Common myeloid progenitor, CD34-positive (primary cell): Measurements from ENCODE around the gene CELF5.

Experiments used
- CTCF ChIA-PET: fragments of 350-600 bp; sonication (Branson Sonifier 250); formaldehyde crosslinking; loops from one replicate; lab custom pipeline; 2021; ENCODE audit warnings: antibody characterized with exemption; lab: Charles Lee
- POLR2A ChIA-PET: fragments of 350-600 bp; sonication (Branson Sonifier 250); formaldehyde crosslinking; loops from one replicate; lab custom pipeline; 2021; ENCODE audit warnings: antibody characterized with exemption; lab: Charles Lee
- DNase-seq, 3 donors: peaks; one replicate each; pipeline versions ENCODE4 v3.0.0 to v3.0.0-alpha.2; 2013
- H3K27ac ChIP-seq, 2 experiments: 1 replicate in 1 of 2; 2 replicates in 1 of 2; pipeline ENCODE4 v1.7.0; 2013; ENCODE audit warnings: inconsistent platforms in 2 of 2, low read length in 2 of 2, mild to moderate bottlenecking in 2 of 2, low read depth in 1 of 2, moderate library complexity in 1 of 2; ENCODE audit not compliant: severe bottlenecking in 2 of 2, insufficient read depth in 1 of 2, poor library complexity in 1 of 2
- H3K27me3 ChIP-seq, 5 experiments: replicated peaks in 2 of 5; 1 replicate in 3 of 5; 2 replicates in 2 of 5; pipeline versions ENCODE4 v1.6.1 to v1.7.0; 2013; ENCODE audit warnings: low read length in 4 of 5, mild to moderate bottlenecking in 2 of 5, moderate library complexity in 2 of 5, inconsistent platforms in 1 of 5; ENCODE audit not compliant: insufficient read depth in 5 of 5, control insufficient read depth in 4 of 5
- H3K36me3 ChIP-seq, 4 experiments: 1 replicate in 2 of 4; 2 replicates in 2 of 4; pipeline versions ENCODE4 v1.6.1 to v1.7.0; 2013; ENCODE audit warnings: low read length in 3 of 4, control low read depth in 1 of 4, mild to moderate bottlenecking in 1 of 4; ENCODE audit not compliant: control insufficient read depth in 4 of 4, insufficient read depth in 4 of 4
- H3K4me1 ChIP-seq, 4 experiments: 1 replicate in 3 of 4; 2 replicates in 1 of 4; pipeline versions ENCODE4 v1.6.1 to v1.7.1; 2013; ENCODE audit warnings: low read length in 3 of 4, mild to moderate bottlenecking in 3 of 4, control low read depth in 1 of 4, inconsistent platforms in 1 of 4, moderate library complexity in 1 of 4; ENCODE audit not compliant: control insufficient read depth in 4 of 4, insufficient read depth in 4 of 4; ENCODE audit errors: control extremely low read depth in 1 of 4
- H3K4me3 ChIP-seq, 7 experiments: 1 replicate in 4 of 7; 2 replicates in 3 of 7; pipeline versions ENCODE4 v1.5.1 to v1.7.0; 2013; ENCODE audit warnings: mild to moderate bottlenecking in 7 of 7, low read length in 6 of 7, moderate library complexity in 6 of 7, inconsistent platforms in 2 of 7, low read depth in 2 of 7, control low read depth in 1 of 7; ENCODE audit not compliant: insufficient read depth in 4 of 7, control insufficient read depth in 1 of 7; ENCODE audit errors: extremely low read depth in 1 of 7
- H3K9me3 ChIP-seq, 5 experiments: 1 replicate in 4 of 5; 2 replicates in 1 of 5; pipeline versions ENCODE4 v1.6.1 to v1.7.1; 2013; ENCODE audit warnings: low read length in 4 of 5, mild to moderate bottlenecking in 2 of 5, inconsistent platforms in 1 of 5, low read depth in 1 of 5, moderate library complexity in 1 of 5; ENCODE audit not compliant: control insufficient read depth in 4 of 5, insufficient read depth in 2 of 5; ENCODE audit errors: control extremely low read depth in 1 of 5
- WGBS: methylation state at CpG from one replicate; pipeline ENCODE4 v1.1.5; 2013; ENCODE audit not compliant: insufficient coverage; 5-methylcytosine and 5-hydroxymethylcytosine counted together

Gene CELF5

GRCh38 chr19:3268326-3268725, 43.9 kb downstream of the CELF5 start:
- Histone ChIP-seq H3K36me3 (no peaks in the 10 kb centered on the region), H3K4me3 (no peak overlapping the region), H3K27ac (no peak overlapping the region), H3K9me3 (peaks cover 0 to 7% (median 6%) of the 10 kb centered on the region in 5 experiments), H3K4me1 (peaks cover 0 to 2% (median 0%) of the 10 kb centered on the region in 4 experiments), H3K27me3 (peaks cover 0 to 65% (median 28%) of the 10 kb centered on the region in 5 experiments)
- CTCF ChIA-PET, result interaction anchor here (1.0 kb wide), 1 partner anchor 38 kb away, joined by 4 read pairs; no protein-coding TSS in a partner anchor
- POLR2A ChIA-PET, result no interaction called here
- no peak for DNase-seq
- 78% methylated on average over 7 of the region's 15 CpGs for WGBS

- WGBS, result 84% methylated on average over 5 of the region's 6 CpGs
- Histone ChIP-seq H3K4me1 (peaks cover 0 to 2% (median 0%) of the 10 kb centered on the region in 4 experiments), H3K27me3 (peaks cover 0 to 70% (median 32%) of the 10 kb centered on the region in 5 experiments), H3K4me3 (no peak overlapping the region), H3K36me3 (no peaks in the 10 kb centered on the region), H3K27ac (no peak overlapping the region), H3K9me3 (peaks cover 0 to 8% (median 6%) of the 10 kb centered on the region in 5 experiments)
- POLR2A ChIA-PET, result no interaction called here
- CTCF ChIA-PET, result interaction anchor here (1.0 kb wide), 1 partner anchor 38 kb away, joined by 4 read pairs; no protein-coding TSS in a partner anchor
- DNase-seq, result no peak
Measured at GRCh38 chr19:3268763-3269162, 44.3 kb downstream of the CELF5 start.

- DNase-seq, result peak in 1 of 3 donors; percentile 24
- Histone ChIP-seq H3K27me3 (peaks cover 0 to 83% (median 31%) of the 10 kb centered on the region in 5 experiments), H3K4me3 (no peak overlapping the region), H3K27ac (no peak overlapping the region), H3K9me3 (peaks cover 0 to 8% (median 6%) of the 10 kb centered on the region in 5 experiments), H3K4me1 (peaks cover 0 to 6% (median 4%) of the 10 kb centered on the region in 4 experiments), H3K36me3 (no peaks in the 10 kb centered on the region)
- POLR2A ChIA-PET, result no interaction called here
- WGBS, result 12% methylated on average over 33 of the region's 47 CpGs
- CTCF ChIA-PET, result interaction anchor here (1.2 kb wide), 1 partner anchor 14 kb away, joined by 3 read pairs; no protein-coding TSS in a partner anchor
Measured at GRCh38 chr19:3269916-3270671, 45.6 kb downstream of the CELF5 start.

GRCh38 chr19:3270902-3271301, 46.4 kb downstream of the CELF5 start:
- Histone ChIP-seq H3K36me3 (no peaks in the 10 kb centered on the region), H3K4me3 (no peak overlapping the region), H3K27ac (no peak overlapping the region), H3K4me1 (peaks cover 0 to 12% (median 11%) of the 10 kb centered on the region in 4 experiments), H3K27me3 (peaks cover 0 to 85% (median 31%) of the 10 kb centered on the region in 5 experiments), H3K9me3 (peaks cover 0 to 8% (median 4%) of the 10 kb centered on the region in 5 experiments)
- DNase-seq, result peak; percentile 64 to 76 (median 70)
- WGBS, result 20% methylated on average over 1 of the region's 11 CpGs
- ChIA-PET CTCF (no interaction called here), POLR2A (no interaction called here)

- CTCF ChIA-PET, result no interaction called here
- H3K27ac ChIP-seq, result no peak overlapping the region
- no peak for DNase-seq
- H3K9me3 ChIP-seq, result peaks cover 0 to 8% (median 4%) of the 10 kb centered on the region in 5 experiments
- H3K36me3 ChIP-seq, result no peaks in the 10 kb centered on the region
- H3K4me3 ChIP-seq, result no peak overlapping the region
- POLR2A ChIA-PET, result no interaction called here
- WGBS, result 71% methylated on average over 2 of the region's 4 CpGs
- peaks cover 0 to 16% (median 11%) of the 10 kb centered on the region in 4 experiments for H3K4me1 ChIP-seq
- peaks cover 0 to 75% (median 31%) of the 10 kb centered on the region in 5 experiments for H3K27me3 ChIP-seq
Measured at GRCh38 chr19:3272401-3272931, 48.0 kb downstream of the CELF5 start.

- ChIA-PET CTCF (no interaction called here), POLR2A (no interaction called here)
- WGBS, result 100% methylated on average over 3 of the region's 3 CpGs
- Histone ChIP-seq H3K36me3 (no peaks in the 10 kb centered on the region), H3K4me3 (no peak overlapping the region), H3K27ac (no peak overlapping the region), H3K4me1 (peaks cover 0 to 16% (median 11%) of the 10 kb centered on the region in 4 experiments), H3K27me3 (peaks cover 0 to 70% (median 30%) of the 10 kb centered on the region in 5 experiments), H3K9me3 (peaks cover 0 to 8% (median 4%) of the 10 kb centered on the region in 5 experiments)
- DNase-seq, result no peak
Measured at GRCh38 chr19:3272952-3273351, 48.5 kb downstream of the CELF5 start.
